ENCODE measurements around the gene RBM28. TPM values are rescaled to one million over a fixed set of nuclear protein-coding genes. Genes with fewer than 3 reads are reported as not detected.

RBM28 gene
- total RNA-seq, 4 donors from 2014 or later = 15.4 to 42.7 (median 19.1) TPM

DNA sequence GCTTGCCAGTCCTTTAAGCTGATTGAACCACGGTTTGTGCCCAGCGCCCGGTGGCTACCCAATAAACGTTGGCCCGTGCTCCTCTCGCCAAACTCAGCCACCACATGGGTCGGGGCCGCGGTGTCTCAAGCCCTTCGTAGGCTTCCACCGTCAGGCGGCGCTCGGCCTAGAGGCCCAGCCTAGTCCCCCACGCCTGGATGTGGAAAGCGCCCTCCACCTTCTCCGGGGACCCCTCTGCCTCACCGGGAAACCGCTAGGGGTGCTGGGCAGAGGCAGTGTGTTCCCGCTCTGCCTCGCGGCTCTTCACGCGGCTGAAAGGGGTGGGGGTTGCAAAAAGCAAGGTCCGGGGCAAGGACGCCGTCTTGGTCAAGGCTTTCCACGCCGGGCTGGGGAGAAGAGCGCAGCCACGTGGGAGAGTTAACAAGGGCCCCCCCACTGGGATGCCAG, 72.9 kb downstream of the RBM28 start:
- H3K4me3 ChIP-seq (ENCODE audit: low read depth, poor library complexity, severe bottlenecking) = no peak overlapping the region
- WGBS, 2 donors = 53 to 54% methylated on average over 17 to 30 of the region's 31 CpGs
- no peak for TF ChIP-seq POLR2A (IDR thresholded peaks at IDR 0.05)
- TF ChIP-seq, protein P1, sequence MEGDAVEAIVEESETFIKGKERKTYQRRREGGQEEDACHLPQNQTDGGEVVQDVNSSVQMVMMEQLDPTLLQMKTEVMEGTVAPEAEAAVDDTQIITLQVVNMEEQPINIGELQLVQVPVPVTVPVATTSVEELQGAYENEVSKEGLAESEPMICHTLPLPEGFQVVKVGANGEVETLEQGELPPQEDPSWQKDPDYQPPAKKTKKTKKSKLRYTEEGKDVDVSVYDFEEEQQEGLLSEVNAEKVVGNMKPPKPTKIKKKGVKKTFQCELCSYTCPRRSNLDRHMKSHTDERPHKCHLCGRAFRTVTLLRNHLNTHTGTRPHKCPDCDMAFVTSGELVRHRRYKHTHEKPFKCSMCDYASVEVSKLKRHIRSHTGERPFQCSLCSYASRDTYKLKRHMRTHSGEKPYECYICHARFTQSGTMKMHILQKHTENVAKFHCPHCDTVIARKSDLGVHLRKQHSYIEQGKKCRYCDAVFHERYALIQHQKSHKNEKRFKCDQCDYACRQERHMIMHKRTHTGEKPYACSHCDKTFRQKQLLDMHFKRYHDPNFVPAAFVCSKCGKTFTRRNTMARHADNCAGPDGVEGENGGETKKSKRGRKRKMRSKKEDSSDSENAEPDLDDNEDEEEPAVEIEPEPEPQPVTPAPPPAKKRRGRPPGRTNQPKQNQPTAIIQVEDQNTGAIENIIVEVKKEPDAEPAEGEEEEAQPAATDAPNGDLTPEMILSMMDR (IDR thresholded peaks at IDR 0.05) = no peak
- intact Hi-C loops (cut with DNase I; ENCODE audit: low total_unique reads) = no loop called here
- DNase-seq (ENCODE audit: low spot score in 2 of 2) = peak in 1 of 2 donors; percentile 80

DNA sequence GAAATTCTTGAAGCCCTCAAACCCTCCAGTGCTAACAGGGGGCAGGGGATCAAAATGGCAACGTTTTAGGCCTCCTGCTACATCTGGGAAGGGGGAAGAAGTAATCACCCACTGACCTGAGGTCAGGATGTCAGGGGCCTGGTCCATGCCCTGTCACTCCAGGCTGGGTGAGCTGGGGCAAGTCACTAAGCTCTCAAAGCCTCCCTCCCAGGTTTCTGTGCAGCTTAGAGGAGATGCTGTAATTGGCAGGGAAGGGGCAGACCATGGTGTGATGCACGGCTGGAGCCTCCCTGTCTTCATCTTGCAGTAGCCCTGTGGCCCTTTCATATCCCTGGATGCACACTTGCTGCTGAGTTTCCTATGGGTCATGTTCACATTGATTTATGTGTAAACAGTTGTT, 75.5 kb downstream of the RBM28 start:
- 55 to 71% methylated on average over 2 of the region's 2 CpGs for WGBS, 2 donors
- TF ChIP-seq, protein P1 (IDR thresholded peaks at IDR 0.05) = no peak
- no peak for TF ChIP-seq POLR2A (IDR thresholded peaks at IDR 0.05)
- no peak overlapping the region for H3K4me3 ChIP-seq (ENCODE audit: low read depth, poor library complexity, severe bottlenecking)
- intact Hi-C loops (cut with DNase I; ENCODE audit: low total_unique reads) = no loop called here
- DNase-seq (ENCODE audit: low spot score in 2 of 2) = peak in 1 of 2 donors; percentile 50

GRCh38 chr7:128267595-128267924, 76.1 kb downstream of the RBM28 start:
- intact Hi-C loops (cut with DNase I; ENCODE audit: low total_unique reads) = no loop called here
- peak in 1 of 2 donors; percentile 46 for DNase-seq (ENCODE audit: low spot score in 2 of 2)
- WGBS, 2 donors = 23 to 32% methylated on average over 4 of the region's 4 CpGs
- no peak overlapping the region for H3K4me3 ChIP-seq (ENCODE audit: low read depth, poor library complexity, severe bottlenecking)
- TF ChIP-seq POLR2A (IDR thresholded peaks at IDR 0.05) = no peak
- TF ChIP-seq, protein P1 (IDR thresholded peaks at IDR 0.05) = no peak

DNA sequence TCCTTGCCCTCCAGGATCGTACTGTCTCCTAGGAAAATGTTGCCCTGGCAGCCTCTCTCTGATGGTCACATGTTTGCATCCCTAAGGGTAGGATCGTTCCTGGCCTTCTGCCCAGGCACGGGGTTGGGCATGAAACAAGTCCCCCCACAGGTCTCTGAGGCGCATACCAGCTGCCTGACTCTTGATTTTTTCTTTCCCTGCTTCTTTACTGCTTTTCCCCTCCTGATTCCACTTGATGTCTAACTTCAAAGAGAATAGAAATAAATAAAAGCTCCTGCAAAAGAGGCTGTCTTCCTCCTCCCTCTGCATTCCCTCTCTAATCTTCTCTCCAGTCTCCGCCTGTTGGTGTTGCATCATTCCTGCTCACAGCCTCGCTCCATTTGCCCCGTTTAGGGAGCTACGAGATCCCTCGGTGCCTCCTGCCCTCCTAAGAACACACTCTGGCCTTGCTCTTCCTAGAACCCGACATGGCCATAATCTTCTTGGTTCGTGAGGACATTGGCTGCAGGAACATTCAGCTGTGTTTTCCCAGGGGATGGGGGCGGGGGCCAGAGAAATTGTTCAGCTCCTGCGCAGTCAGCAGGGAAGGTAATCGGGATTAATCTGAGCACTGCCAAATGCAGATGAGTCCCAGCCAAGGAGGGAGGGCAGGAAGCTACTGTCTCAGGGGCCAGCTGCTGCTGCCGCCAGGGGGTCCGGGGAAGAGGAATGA, 76.7 kb downstream of the RBM28 start:
- TF ChIP-seq, protein P1 (IDR thresholded peaks at IDR 0.05) = no peak
- no peak for TF ChIP-seq POLR2A (IDR thresholded peaks at IDR 0.05)
- WGBS, 2 donors = 13 to 16% methylated on average over 16 of the region's 16 CpGs
- no peak overlapping the region for H3K4me3 ChIP-seq (ENCODE audit: low read depth, poor library complexity, severe bottlenecking)
- intact Hi-C loops (cut with DNase I; ENCODE audit: low total_unique reads) = no loop called here
- DNase-seq (ENCODE audit: low spot score in 2 of 2) = peak; percentile 71 to 90

- intact Hi-C loops (cut with DNase I; ENCODE audit: low total_unique reads) = no loop called here
- DNase-seq (ENCODE audit: low spot score in 2 of 2) = no peak
- no peak overlapping the region for H3K4me3 ChIP-seq (ENCODE audit: low read depth, poor library complexity, severe bottlenecking)
- 36 to 67% methylated on average over 1 of the region's 1 CpG for WGBS, 2 donors
- no peak for TF ChIP-seq POLR2A (IDR thresholded peaks at IDR 0.05)
- TF ChIP-seq, protein P1 (IDR thresholded peaks at IDR 0.05) = no peak
These were observed 77.2 kb downstream of the RBM28 start for GRCh38 chr7:128266529-128266882.

- peak in 1 of 2 donors; percentile 43 for DNase-seq (ENCODE audit: low spot score in 2 of 2)
- no peak overlapping the region for H3K4me3 ChIP-seq (ENCODE audit: low read depth, poor library complexity, severe bottlenecking)
- 54% methylated on average over 5 of the region's 5 CpGs for WGBS, 2 donors
- TF ChIP-seq POLR2A (IDR thresholded peaks at IDR 0.05) = no peak
- TF ChIP-seq, protein P1 (IDR thresholded peaks at IDR 0.05) = no peak
- intact Hi-C loops (cut with DNase I; ENCODE audit: low total_unique reads) = no loop called here
These were observed 77.8 kb downstream of the RBM28 start for GRCh38 chr7:128265906-128266300.

Measured in lower leg skin (tissue), 4 donors.